GM18870 (cell line): Measurements from ENCODE around the gene DDX56.

Experiments
- ATAC-seq: cut with Tn5 transposase; IDR thresholded peaks from one replicate; pipeline ENCODE4 v1.9.1; 2021; ENCODE audit warnings: moderate library complexity; ENCODE audit not compliant: unreplicated experiment

The DDX56 gene

GRCh38 chr7:44538093-44538797, 35.5 kb downstream of the DDX56 start:
- no peak for ATAC-seq

GRCh38 chr7:44537442-44537841, 36.3 kb downstream of the DDX56 start:
- no peak for ATAC-seq

- no peak for ATAC-seq
Measured at GRCh38 chr7:44536090-44536489, 37.6 kb downstream of the DDX56 start.

- ATAC-seq, result no peak
Measured at GRCh38 chr7:44535348-44536064, 38.2 kb downstream of the DDX56 start.

GRCh38 chr7:44534501-44534900, 39.2 kb downstream of the DDX56 start:
- no peak for ATAC-seq

GRCh38 chr7:44534087-44534486, 39.6 kb downstream of the DDX56 start:
- ATAC-seq, result no peak

GRCh38 chr7:44533301-44534055, 40.2 kb downstream of the DDX56 start:
- no peak for ATAC-seq

- ATAC-seq, result no peak
Measured at GRCh38 chr7:44531421-44532380, 42.0 kb downstream of the DDX56 start.

- no peak for ATAC-seq
Measured at GRCh38 chr7:44530990-44531389, 42.7 kb downstream of the DDX56 start.

GRCh38 chr7:44524811-44525388, 48.8 kb downstream of the DDX56 start:
- no peak for ATAC-seq

- ATAC-seq, result no peak
Measured at GRCh38 chr7:44522315-44522714, 51.4 kb downstream of the DDX56 start.

- no peak for ATAC-seq
Measured at GRCh38 chr7:44521347-44522095, 52.2 kb downstream of the DDX56 start.

GRCh38 chr7:44520574-44520973, 53.1 kb downstream of the DDX56 start:
- no peak for ATAC-seq

- ATAC-seq, result no peak
Measured at GRCh38 chr7:44519546-44519945, 54.2 kb downstream of the DDX56 start.

- no peak for ATAC-seq
Measured at GRCh38 chr7:44518761-44519160, 54.9 kb downstream of the DDX56 start.

GRCh38 chr7:44517175-44517574, 56.5 kb downstream of the DDX56 start:
- ATAC-seq, result no peak
